GM20431 (cell line): ENCODE data around the gene KNOP1.

Source experiments
- in situ Hi-C: fragments of 300-500 bp; cut with MseI, MboI; formaldehyde crosslinking; loops from one replicate; pipeline ENCODE4 v1.15.0; 2020; ENCODE audit warnings: low sequenced_read_pairs; ENCODE audit not compliant: unreplicated experiment

The KNOP1 gene, protein sequence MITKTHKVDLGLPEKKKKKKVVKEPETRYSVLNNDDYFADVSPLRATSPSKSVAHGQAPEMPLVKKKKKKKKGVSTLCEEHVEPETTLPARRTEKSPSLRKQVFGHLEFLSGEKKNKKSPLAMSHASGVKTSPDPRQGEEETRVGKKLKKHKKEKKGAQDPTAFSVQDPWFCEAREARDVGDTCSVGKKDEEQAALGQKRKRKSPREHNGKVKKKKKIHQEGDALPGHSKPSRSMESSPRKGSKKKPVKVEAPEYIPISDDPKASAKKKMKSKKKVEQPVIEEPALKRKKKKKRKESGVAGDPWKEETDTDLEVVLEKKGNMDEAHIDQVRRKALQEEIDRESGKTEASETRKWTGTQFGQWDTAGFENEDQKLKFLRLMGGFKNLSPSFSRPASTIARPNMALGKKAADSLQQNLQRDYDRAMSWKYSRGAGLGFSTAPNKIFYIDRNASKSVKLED

DNA sequence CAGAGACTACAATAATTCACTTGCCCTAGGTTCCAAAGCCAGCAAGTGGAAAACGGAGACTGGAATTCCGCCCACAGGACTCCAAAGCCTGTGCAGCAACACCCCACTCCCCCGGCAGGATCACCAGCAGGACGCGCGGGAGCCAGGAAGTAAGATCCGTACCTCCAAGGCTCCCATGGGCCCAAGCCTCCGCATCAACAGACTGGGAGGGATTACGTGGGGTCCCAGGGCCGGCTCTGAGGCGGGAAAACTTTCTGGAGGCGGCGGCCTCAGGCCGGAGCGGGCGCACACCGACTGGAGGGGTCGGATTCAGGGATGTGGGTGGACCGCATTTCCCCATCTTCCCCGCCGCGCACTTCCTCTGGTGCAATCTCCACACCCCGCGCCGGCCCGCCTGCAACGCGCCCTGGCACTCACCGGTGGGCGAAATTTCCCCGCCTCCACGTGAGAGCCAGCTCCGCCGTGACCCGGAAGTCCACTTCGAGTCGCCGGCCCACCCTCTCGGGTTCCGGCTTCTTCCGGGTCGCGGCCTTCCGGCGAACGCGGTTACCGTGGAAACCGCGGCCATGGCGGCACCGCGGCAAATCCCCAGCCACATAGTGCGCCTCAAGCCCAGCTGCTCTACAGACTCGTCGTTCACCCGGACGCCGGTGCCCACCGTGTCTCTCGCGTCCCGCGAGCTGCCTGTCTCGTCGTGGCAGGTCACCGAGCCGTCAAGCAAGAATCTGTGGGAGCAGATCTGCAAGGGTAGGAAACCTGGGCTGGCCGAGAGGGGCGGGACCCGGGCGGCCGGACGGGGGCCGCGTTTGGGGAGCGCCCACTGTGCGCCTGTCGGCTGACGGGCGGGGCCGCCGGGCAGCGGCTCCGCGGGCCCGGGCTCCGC lies at the start of gene KNOP1, which contains the start of gene IQCK:
TSS of gene KNOP1 (minus strand) at position 487 of the 883 bp plus-strand sequence. CDS start 3,192 bp downstream, outside the sequence.
TSS of gene IQCK (plus strand) at position 531 of the 883 bp plus-strand sequence. CDS start at position 567, 36 bp downstream.
- in situ Hi-C loops, result no loop called here

DNA sequence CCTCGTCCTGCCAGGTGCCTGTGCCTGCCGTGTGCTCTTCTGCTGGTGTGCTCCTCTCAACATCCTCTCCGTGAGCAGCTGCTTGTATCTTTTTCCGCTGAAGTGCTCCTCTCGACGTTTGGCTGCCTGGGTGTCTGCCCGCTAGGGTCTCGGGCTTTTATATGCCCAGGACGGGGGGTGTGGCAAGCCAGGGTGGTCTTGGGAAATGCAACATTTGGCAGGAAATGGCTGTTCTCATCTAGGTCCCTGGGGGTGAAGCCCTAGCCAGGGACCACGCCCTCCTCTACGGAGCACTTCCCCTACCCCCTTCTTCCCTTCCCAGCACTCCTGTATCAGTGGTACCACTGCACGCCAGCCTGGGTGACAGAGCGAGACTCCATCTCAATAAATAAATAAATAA lies 49.5 kb upstream of the KNOP1 start:
- in situ Hi-C loops, result no loop called here

DNA sequence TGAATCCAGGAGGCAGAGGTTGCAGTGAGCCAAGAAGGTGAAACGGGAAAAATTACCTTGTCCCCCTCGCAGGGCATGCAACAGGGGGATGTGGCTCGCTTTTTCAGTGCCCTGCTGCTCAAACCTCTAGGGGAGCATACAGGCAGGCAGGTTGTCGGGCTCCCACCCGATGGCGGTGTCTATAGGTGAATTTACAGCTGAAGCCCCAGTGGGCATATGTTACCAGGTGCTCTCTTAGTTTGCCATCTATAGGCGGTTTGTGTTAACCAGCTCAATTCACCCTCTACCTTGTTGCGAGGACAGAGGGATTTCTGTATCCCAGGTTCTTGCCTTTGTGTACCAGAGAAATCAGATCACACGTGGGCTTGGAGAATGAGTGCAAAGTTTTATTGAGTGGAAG lies 49.0 kb upstream of the KNOP1 start:
- in situ Hi-C loops, result no loop called here

DNA sequence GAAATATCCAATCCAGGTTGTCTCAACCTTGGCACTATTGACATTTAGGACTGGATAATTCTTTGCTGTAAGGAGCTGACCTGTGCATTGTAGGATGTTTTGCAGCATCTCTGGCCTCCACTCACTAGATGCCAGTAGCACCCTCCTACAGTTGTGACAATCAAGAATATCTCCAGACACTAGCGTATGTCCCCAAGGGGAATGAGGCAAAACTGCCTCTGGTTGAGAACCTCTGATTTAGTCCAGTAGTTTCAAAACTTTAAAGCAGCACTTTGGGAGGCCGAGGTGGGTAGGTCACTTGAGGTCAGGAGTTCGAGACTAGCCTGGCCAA lies 48.5 kb upstream of the KNOP1 start:
- in situ Hi-C loops, result no loop called here

DNA sequence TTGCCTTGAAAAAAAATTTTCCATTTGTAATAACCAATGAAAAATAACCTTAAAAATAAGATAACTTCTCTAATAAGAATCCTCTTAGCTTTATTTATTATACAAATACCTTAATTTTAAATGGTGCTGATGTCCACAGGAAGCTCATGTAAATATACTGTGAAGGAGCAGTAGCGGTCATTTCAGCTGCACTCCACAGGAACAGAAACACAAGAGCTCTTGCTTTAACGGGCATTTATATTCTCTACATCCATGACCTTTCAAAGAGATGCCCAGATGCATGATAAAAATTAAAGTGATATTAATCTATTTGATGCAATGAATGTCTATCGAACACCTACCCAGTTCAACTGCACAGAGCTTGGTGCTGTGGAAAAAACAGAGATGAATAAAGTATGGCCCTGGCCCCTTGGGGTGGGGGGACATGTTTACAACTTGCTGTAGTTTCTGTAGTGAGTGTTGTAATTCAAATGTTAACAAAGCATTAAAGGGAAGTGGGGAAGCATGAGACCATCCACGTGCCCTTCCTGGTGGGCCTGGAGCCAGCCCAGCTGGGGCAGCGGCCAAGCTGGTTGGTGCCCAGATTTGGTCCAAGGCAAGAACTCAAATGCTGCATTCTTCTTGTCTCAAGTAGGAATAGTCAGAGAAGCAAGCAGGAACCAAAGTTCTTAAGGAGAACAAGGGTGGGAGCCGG lies 48.0 kb upstream of the KNOP1 start:
- in situ Hi-C loops, result no loop called here

DNA sequence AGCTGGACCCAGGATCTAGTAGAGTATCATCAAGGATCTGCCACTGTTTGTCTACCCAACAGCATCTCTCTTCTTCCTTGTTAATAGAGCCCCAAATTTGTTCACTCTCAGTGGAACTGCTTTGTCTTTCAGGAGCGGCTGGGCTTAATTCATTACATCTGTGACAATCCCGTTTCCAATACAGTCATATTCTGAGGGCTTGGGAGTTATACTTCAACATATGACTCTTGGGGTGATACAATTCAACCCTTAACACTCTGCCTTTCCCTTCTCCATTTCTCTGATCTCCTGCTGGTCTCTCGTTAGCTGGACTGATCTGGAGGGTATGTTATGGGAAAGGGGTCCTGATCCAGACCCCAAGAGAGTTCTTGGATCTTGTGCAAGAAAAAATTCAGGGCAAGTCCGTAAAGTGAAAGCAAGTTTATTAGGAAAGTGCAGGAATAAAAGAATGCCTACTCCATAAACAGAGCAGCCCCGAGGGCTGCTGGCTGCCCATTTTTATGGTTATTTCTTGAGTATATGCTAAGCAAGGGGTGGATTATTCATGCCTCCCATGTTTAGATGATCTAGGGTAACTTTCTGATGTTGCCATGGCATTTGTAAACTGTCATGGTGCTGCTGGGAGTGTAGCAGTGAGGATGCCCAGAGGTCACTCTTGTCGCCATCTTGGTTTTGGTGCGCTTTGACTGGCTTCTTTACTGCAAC lies 42.5 kb upstream of the KNOP1 start:
- in situ Hi-C loops, result no loop called here

DNA sequence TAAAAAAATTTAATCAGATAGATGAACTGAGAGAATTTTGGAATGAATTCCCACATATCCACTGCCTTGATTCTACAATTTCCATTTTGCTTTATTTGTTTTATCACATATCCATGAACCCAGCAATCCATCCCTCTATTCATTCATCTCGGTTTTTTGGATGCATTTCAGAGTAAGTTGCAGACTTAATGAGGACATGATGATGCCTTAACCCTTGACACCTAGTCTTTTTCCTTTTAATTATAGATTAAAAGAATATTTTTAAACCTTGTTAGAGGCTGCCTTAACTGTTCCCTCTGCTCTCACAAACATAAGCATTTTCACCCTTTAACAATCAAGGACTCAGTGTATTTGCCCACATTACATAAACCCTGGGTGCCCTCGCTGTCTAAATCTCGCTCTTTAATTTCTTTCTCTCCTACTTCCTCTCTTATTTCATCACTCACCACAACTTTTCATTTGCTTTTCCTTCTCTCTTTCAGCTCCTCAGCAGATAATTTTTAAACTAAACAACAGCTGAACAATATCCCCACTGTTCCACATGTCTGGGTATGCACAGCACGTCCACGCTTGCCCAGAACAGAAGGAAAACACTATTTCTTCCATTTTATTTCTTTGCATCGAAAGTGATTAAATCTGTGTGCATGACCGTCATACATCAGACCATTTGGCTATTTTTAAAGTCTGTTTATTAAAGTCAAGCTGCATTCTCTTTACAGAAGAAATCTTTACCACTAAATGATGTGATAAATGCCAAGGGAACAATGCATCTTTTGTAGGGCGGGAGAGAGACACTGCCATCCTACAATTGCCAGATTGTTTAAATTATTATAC lies 40.0 kb upstream of the KNOP1 start:
- in situ Hi-C loops, result no loop called here

DNA sequence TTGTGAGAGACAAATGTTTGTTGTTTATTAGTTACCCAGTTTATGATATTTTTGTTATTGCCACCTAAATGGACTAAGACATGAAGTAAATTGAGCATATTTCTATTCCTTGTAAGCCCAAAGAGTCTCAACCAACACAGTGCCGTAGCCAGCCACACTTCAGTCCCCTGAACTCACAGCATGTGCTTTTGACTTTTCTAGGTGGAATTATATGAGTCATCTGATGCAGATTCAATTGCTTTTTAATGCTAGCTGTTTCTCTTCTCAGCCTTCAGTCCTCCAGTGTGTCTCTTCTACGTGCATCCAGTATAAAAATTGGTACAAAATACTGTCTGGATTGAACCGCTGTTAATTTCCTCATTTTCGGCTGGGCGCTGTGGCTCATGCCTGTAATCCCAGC lies 39.0 kb upstream of the KNOP1 start:
- in situ Hi-C loops, result no loop called here

DNA sequence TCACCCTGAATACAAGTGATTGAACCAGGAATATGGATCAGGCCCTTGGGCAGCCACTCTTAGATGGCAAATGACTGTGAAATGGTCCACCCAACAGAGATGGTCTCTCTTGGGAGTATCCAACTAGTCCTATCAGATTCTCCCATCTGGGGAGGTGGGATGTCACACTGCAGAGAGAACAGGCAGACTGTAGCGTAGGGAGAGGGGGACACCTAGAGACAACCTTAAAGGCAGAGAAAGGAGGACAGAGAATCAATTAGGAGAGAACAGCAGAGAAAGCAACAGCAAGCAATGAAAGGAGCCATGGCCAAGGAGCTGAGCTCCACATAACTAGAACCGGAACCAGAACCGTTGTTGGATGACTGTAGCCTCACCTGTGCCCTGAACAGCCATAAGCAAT lies 37.2 kb upstream of the KNOP1 start:
- in situ Hi-C loops, result no loop called here

DNA sequence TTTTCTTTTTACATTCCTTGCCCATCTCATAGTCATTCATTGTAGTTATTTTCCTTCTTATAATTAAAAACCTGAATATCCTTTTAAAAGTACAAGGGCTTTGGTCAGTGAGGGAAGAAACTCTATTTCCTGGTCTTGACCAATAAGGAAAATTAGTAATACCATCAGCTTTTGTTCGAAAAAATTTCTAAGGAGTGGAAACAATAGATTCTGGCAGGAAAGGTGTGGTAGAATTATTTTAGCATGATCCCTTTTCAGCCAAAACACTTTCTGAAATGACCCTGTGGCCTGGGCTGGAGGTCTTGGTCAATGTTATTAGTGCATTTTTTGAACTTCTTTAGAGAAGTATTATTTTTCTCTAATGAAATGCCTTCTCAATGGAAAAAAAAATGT lies 36.6 kb upstream of the KNOP1 start:
- in situ Hi-C loops, result no loop called here

DNA sequence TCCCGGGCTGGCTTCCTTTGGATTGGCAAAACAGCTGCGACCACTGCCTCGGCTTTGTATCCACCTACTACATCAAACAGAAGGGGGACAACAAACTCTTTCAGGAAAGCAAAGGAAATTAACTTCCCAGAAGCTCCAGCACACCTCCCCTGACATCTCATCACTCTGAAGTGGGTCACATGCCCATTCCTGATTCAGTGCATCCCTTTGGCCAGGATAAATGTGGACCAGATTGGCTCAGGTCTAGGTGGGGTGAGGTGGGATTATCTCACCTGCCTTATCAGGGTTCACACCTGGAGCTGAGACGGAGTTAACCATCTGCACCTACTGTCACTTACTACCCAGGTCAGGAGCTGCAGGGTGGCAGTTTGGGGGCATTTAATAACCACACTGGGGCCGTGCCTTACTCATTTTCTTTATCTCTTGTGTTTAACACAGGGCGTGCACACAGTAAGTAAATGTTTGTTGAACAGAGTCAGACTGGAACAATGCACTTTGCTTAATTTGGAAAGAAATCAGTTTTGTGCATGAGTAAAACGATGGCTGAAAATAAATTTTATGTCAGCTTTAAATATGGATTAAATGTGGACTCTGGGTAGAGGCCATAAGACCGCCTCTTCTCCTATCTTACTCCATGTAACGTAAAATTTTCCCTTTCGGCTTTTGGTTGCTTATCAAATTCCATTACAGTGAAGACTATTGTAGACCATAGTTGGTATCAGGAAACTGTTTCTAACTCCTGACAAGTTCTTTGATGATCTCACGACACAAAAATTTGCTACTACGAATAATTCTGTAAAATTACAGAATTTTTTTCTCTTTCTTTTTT lies 36.0 kb upstream of the KNOP1 start:
- in situ Hi-C loops, result no loop called here

DNA sequence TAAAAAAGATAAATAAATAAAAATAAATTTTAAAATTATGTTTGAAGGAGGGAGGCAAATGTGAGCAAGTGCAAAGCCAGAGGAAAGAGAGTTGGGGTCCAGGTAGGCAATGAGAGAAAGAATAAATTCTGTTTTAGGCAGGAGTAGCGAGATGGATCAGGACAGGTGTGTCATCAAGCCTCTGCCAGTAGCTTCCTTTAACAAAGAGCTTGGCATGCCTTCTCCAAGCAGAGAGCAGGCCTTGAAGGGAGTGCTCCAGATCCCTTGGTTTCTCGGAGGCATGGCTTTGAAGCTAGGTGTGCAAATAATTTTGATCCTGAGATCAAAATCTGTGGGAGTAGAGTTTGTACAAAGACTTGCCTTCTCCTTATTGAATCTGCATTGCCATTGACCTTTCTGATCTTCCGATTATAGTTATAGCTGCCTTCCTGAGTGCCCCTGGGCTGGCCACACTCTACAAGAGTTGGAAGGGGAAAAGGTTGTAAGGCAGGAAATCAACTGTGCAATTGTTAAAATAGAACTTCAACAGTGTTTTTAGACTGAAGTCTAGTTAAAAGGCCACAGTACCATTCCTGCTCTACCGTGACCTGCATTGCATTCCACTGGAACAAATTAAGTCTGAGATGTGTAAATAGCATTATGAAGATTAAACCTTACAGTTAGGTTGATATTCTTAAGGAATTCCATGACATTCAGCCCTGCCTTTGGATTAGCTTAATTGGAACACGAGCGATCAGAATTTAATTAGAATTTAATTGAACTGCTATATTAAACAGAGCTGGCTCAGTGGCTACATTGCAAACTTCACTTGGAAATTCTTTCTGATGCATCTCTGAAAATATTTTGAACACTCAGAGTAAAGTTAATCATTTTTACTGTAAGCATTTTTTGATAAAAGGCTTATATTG lies 33.7 kb upstream of the KNOP1 start:
- in situ Hi-C loops, result no loop called here

DNA sequence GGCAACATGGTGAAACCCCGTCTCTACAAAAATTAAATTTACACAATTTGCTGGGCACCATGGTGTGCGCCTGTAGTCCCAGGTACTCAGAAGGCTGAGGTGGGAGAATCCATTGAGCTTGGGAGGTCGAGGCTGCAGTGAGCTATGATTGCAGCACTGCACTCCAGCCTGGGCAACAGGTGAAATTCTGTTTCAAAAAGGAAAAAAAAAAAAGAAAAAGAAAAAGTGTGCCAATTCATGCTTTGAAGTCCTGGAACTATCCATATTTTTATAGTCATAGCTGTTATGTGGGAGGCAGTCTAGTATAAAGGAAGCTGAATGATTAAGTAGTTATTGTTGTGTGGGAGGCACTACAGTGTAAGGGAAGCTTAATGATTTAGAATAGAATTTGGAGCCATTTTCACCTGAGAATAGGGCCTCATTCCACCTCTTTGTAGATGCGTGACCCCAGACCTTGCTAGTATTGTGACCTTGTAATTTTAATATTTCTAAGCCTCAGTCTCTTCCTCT lies 31.6 kb upstream of the KNOP1 start:
- in situ Hi-C loops, result no loop called here

DNA sequence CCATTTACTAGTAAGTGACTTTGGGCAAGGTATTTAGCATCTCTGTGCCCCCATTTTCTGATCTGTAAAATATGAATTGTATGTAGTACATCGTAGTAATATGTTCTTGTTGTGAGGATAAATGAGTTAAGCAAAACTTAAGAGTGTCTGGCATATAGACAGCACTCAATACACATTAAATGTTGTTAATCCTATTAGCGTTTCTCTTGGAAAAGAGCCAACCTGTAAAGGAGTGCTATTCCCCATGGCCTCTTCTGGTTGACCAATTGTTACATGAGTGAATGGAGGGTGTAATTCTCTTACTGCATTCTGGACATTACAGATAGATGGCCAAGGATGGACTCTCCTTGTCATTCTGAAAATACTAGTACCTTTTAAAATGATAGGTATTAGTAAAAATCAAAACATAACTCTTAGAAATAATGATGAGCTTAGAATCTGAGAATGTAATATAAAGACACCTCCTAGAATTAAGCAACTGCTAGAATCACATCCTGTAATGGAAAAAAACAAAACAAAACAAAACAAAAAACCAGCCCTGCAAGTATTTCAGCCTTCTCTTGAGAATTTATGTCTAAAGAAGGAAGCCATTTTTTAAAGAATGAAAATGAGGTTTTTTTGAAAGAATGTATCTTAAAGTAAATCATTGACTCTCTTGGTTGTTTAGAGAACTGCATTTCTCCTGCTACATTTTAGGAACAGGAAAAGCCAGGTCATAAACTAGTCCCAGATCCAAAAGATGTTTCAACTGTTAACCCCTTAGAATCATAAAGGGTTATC lies 30.6 kb upstream of the KNOP1 start:
- in situ Hi-C loops, result no loop called here

DNA sequence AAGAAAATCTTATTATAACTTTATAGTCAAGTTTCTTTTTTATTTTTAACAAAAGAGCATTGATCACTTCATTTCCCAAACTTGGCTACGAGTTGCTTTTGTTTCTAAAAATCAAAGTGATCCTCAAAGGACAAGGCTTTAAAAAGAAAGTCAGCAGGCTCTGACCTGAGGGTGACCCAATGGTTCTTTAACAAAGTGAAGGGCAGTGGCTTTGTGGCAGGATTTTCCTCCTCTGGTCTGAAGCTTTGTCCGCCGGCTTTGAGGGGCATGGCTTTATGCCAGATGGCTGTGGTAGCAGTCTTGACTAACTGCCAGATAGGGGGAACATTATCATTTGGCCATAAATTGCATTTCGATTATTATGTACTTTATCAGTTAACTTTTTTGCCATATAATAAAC lies 28.5 kb upstream of the KNOP1 start:
- in situ Hi-C loops, result no loop called here

DNA sequence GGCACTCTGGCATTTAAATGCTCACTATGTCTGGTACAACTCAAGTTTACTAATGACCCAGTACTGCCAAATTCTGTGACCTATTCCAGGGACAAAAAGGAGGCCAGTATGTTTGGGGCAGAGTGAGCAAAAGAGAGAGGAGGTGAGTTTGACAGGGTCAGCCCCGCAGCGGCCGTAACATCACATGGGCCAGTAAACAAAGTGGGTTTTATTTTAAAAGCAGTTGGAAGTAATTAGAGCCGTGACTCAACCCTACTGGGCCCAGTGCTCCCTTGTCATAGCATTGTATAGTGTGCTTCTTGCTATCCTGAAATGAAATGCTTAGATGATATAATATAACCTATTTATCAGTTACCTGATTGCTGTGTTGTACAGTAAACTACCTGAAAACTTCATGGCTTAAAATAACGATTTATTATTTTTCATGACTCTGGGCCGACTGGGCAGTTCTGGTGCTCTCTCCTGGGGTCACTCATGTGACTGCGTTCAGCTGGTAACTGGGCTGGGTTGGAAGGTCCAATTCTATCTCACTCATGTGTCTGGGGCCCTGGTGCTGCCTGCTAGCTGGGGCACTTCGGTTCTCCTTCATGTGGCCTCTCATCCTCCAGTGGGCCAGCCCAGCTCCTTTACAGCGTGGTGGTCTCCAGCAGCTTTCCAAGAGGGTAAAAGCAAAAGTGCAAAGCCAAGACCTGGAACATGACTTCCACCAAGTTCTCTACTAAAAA lies 27.4 kb upstream of the KNOP1 start:
- in situ Hi-C loops, result no loop called here
